Keratinocyte (primary cell): Measurements from ENCODE around the gene CD36. TPM values are rescaled to one million over a fixed set of nuclear protein-coding genes. Genes with fewer than 3 reads are reported as not detected.

Experiments used
- DNase-seq: peaks from one replicate; pipeline ENCODE4 v3.0.0-alpha.2; 2011; ENCODE audit warnings: low read depth, missing footprints, low spot score
- FAIRE-seq: peaks from 2 replicates; lab custom pipeline; 2011; peaks lifted over from hg19 to GRCh38; lab: Jason Lieb, UNC
- H2AFZ ChIP-seq: 2 replicates; pipeline ENCODE4 v1.6.0; 2012; ENCODE audit warnings: low read length, control low read depth, inconsistent platforms; ENCODE audit not compliant: control insufficient read depth
- H3K27ac ChIP-seq: 2 replicates; pipeline ENCODE4 v1.5.1; 2011; ENCODE audit warnings: low read length; ENCODE audit not compliant: control insufficient read depth, insufficient read depth
- H3K27me3 ChIP-seq: 3 replicates; pipeline ENCODE4 v1.6.0; 2011; ENCODE audit warnings: low read length; ENCODE audit not compliant: control insufficient read depth, insufficient read depth; ENCODE audit errors: extremely low read depth
- H3K36me3 ChIP-seq, 2 experiments: 2 replicates in 1 of 2; 3 replicates in 1 of 2; pipeline ENCODE4 v1.5.1; 2011; ENCODE audit warnings: low read length in 2 of 2, mild to moderate bottlenecking in 1 of 2; ENCODE audit not compliant: control insufficient read depth in 2 of 2, insufficient read depth in 2 of 2; ENCODE audit errors: extremely low read depth in 1 of 2
- H3K4me1 ChIP-seq: 3 replicates; pipeline ENCODE4 v1.5.1; 2011; ENCODE audit warnings: low read length; ENCODE audit not compliant: control insufficient read depth, insufficient read depth; ENCODE audit errors: extremely low read depth
- H3K4me2 ChIP-seq: 3 replicates; pipeline ENCODE4 v1.6.0; 2011; ENCODE audit warnings: low read depth, low read length; ENCODE audit not compliant: control insufficient read depth, insufficient read depth; ENCODE audit errors: extremely low read depth
- H3K4me3 ChIP-seq, 3 experiments: fragments of 200-600 bp in 1 of 3; sonication (generic) in 1 of 3; 2 replicates in 2 of 3; 3 replicates in 1 of 3; pipeline ENCODE4 v1.5.1; 2011 to 2016; ENCODE audit warnings: low read length in 3 of 3, mild to moderate bottlenecking in 3 of 3, control low read depth in 2 of 3, inconsistent platforms in 1 of 3, low read depth in 1 of 3, mixed read lengths in 1 of 3, mixed run types in 1 of 3, moderate library complexity in 1 of 3; ENCODE audit not compliant: control insufficient read depth in 2 of 3, insufficient read depth in 2 of 3; ENCODE audit errors: extremely low read depth in 1 of 3
- H3K79me2 ChIP-seq: 2 replicates; pipeline ENCODE4 v1.6.0; 2012; ENCODE audit warnings: low read length; ENCODE audit not compliant: control insufficient read depth, insufficient read depth
- H3K9ac ChIP-seq: 3 replicates; pipeline ENCODE4 v1.6.0; 2011; ENCODE audit warnings: low read length; ENCODE audit not compliant: control insufficient read depth, insufficient read depth; ENCODE audit errors: extremely low read depth
- H3K9me1 ChIP-seq: 3 replicates; pipeline ENCODE4 v1.6.0; 2011; ENCODE audit warnings: low read length; ENCODE audit not compliant: control insufficient read depth, insufficient read depth; ENCODE audit errors: extremely low read depth
- H3K9me3 ChIP-seq: 2 replicates; pipeline ENCODE4 v1.5.1; 2012; ENCODE audit warnings: low read depth, low read length; ENCODE audit not compliant: control insufficient read depth
- H4K20me1 ChIP-seq: 3 replicates; pipeline ENCODE4 v1.6.0; 2011; ENCODE audit warnings: low read length; ENCODE audit not compliant: control insufficient read depth, insufficient read depth; ENCODE audit errors: extremely low read depth
- EZH2 ChIP-seq: IDR thresholded peaks from one replicate; pipeline ENCODE4 v1.6.1; 2012; ENCODE audit warnings: inconsistent platforms, mild to moderate bottlenecking, low read length, moderate library complexity
- dilution Hi-C: fragments of 300-500 bp; cut with MboI; formaldehyde crosslinking; loops from one replicate; pipeline ENCODE4 v1.7.0; 2020; ENCODE audit warnings: low sequenced_read_pairs; ENCODE audit not compliant: extremely low pct_ligation_motif_present
- polyA plus RNA-seq, 5 experiments: library from polyadenylated mRNA; depleted of rRNA in 3 of 5; stranded (reverse) in 3 of 5; stranded (forward) in 1 of 5; unstranded in 1 of 5; fragments of >200 nt; gene quantifications; 1 replicate in 1 of 5; 2 replicates in 3 of 5; 3 replicates in 1 of 5; pipeline versions ENCODE4 v1.2.1 to v1.2.3, GENCODE V29; 2011 to 2012; ENCODE audit warnings: missing spikeins in 2 of 5, low read depth in 1 of 5, low replicate concordance in 1 of 5
- TF ChIP-seq, protein P1 (sequence below), 3 experiments: IDR thresholded peaks in 1 of 3; conservative IDR thresholded peaks in 1 of 3; optimal IDR thresholded peaks in 1 of 3; 2 replicates in 2 of 3; 3 replicates in 1 of 3; pipeline versions ENCODE3 to v1.5.1; 2011; ENCODE audit warnings: low read length in 3 of 3, mild to moderate bottlenecking in 3 of 3, moderate library complexity in 2 of 3, control low read depth in 1 of 3, inconsistent platforms in 1 of 3; ENCODE audit not compliant: insufficient read depth in 2 of 3; ENCODE audit errors: extremely low read depth in 1 of 3

The CD36 gene
- polyA plus RNA-seq, 1 donor (not counting 4 experiments of a cell fraction or from before 2014, with no cell fraction given): 0.59 TPM

DNA sequence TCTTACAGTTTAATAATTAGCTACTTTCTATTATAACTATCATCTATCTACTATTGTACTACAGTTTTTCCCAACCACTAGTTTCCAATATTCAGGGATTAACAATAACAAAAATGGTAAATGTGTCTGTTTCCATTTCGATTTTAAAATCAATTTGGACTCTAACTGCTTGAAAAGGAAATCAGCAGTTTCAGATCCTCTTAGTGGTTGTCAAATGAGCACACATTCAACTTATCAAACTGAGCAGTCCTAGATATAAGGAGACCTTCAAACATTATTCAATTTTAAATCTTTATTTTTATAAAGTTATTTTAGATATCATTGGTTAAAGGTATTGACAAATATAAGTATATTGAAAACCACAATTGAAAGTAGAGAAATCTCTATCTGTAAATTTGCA, 46.8 kb upstream of the CD36 start:
- H4K20me1 ChIP-seq: no peaks in the 10 kb centered on the region
- DNase-seq: no peak
- FAIRE-seq: no peak
- no peak overlapping the region for H3K4me3 ChIP-seq
- TF ChIP-seq, protein P1, sequence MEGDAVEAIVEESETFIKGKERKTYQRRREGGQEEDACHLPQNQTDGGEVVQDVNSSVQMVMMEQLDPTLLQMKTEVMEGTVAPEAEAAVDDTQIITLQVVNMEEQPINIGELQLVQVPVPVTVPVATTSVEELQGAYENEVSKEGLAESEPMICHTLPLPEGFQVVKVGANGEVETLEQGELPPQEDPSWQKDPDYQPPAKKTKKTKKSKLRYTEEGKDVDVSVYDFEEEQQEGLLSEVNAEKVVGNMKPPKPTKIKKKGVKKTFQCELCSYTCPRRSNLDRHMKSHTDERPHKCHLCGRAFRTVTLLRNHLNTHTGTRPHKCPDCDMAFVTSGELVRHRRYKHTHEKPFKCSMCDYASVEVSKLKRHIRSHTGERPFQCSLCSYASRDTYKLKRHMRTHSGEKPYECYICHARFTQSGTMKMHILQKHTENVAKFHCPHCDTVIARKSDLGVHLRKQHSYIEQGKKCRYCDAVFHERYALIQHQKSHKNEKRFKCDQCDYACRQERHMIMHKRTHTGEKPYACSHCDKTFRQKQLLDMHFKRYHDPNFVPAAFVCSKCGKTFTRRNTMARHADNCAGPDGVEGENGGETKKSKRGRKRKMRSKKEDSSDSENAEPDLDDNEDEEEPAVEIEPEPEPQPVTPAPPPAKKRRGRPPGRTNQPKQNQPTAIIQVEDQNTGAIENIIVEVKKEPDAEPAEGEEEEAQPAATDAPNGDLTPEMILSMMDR (optimal IDR thresholded peaks at IDR 0.05 in 1 of 3, IDR thresholded peaks at IDR 0.05 in 1 of 3, conservative IDR thresholded peaks at IDR 0.05 in 1 of 3; ENCODE audit: extremely low read depth in 1 of 3, insufficient read depth in 2 of 3, low read length in 3 of 3): no peak
- TF ChIP-seq EZH2: no peak
- H3K27ac ChIP-seq: no peak overlapping the region
- no peak overlapping the region for H3K9ac ChIP-seq
- H3K9me1 ChIP-seq: no peaks in the 10 kb centered on the region
- dilution Hi-C loops: no loop called here
- H3K9me3 ChIP-seq: no peaks in the 10 kb centered on the region
- no peaks in the 10 kb centered on the region for H3K79me2 ChIP-seq
- no peaks in the 10 kb centered on the region for H3K27me3 ChIP-seq
- no peaks in the 10 kb centered on the region for H3K4me1 ChIP-seq
- H3K36me3 ChIP-seq: no peaks in the 10 kb centered on the region
- H2AFZ ChIP-seq: no peak overlapping the region
- no peak overlapping the region for H3K4me2 ChIP-seq

DNA sequence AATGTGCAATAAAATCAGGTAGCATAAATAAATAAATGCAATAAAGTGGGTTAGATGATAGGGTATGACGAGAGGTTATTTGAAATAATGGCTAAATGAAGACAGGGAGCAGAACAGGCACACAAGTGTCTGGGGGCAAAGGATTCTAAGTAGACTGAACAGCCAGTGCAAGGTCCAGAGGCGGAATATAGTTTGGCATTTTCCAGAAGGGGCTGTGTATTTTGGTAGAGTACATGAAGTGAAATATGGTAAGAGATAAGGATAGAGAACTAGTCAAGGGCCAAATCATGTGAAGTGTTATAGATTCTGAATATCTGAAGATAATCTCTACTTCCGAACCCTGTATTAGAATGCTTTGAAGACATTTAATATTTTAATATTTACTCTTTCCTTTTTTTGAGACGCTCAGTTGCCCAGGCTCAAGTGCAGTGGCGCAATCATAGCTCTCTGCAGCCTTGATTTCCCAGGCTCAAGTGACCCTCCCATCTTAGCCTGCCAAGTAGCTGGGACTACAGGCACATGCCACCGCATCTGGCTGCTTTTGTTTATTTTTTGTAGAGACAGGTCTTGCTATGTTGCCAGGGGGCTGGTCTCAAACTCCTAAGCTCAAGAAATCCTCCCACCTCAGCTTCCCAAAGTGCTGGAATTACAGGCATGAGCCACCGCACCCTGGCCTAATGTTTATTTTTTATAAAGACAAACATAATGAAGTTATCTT, 44.4 kb upstream of the CD36 start:
- no peaks in the 10 kb centered on the region for H3K9me3 ChIP-seq
- no peaks in the 10 kb centered on the region for H3K4me1 ChIP-seq
- H3K36me3 ChIP-seq: no peaks in the 10 kb centered on the region
- dilution Hi-C loops: no loop called here
- no peak overlapping the region for H3K4me3 ChIP-seq
- no peaks in the 10 kb centered on the region for H4K20me1 ChIP-seq
- no peaks in the 10 kb centered on the region for H3K79me2 ChIP-seq
- no peak overlapping the region for H2AFZ ChIP-seq
- FAIRE-seq (no peak), DNase-seq (no peak)
- no peaks in the 10 kb centered on the region for H3K27me3 ChIP-seq
- TF ChIP-seq EZH2: no peak
- TF ChIP-seq, protein P1 (optimal IDR thresholded peaks at IDR 0.05 in 1 of 3, IDR thresholded peaks at IDR 0.05 in 1 of 3, conservative IDR thresholded peaks at IDR 0.05 in 1 of 3; ENCODE audit: extremely low read depth in 1 of 3, insufficient read depth in 2 of 3, low read length in 3 of 3): no peak
- H3K9me1 ChIP-seq: no peaks in the 10 kb centered on the region
- no peak overlapping the region for H3K4me2 ChIP-seq
- no peak overlapping the region for H3K9ac ChIP-seq
- no peak overlapping the region for H3K27ac ChIP-seq
